ENCODE results near the gene TBPL1.
"Not testable (repeated sequence)": the region's sequence is repeated elsewhere in the genome, so short reads cannot be mapped to it uniquely, and the experiment has no call there.

The TBPL1 gene

GRCh38 chr6:133953634-133954415 is 801 bp downstream of the TBPL1 start:
- no peak for DNase-seq

DNA sequence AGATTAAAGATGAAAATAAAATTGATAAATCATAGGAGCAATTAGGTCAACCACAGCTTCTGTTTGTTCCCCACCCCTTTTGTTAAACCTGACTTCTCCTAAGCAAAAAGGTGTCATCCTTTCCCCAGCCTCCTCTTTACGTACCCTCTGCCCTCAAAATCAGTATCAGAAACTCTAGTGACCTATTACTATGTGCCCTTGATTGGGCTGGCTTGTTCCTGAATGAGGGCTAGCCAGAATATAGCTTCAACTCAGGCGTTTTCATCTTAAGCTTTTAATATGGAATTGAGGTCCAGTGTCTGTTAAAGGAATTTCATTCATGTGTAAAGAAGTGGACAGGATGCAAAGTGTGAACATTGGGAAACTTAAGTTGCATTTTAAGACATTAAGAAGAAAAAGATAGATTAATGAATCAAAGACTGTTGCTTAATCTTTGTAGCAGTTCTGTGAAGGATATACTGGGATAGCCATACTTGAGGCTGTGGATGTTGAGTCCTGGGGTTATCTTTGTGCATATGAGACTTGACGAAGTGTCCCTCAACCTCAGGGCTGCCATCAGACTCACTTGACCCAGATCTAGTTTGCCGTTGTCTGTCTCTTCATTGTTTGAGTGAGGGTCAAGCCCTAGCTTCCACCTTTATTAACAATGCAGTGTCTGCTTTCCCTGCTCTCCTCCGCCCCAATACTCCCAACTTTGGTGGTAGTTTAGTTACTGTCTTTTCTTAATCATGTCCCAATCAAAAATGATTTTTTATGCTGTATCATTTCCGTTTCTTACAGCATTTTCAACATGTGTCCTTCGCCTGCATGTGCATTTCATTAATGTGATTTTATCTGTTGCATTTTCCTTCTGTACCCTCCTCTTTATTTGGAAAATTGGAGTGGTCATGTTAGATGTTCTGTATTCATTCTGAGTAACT is 1.9 kb downstream of the TBPL1 start:
- DNase-seq = no peak

GRCh38 chr6:133955582-133956415 is 2.8 kb downstream of the TBPL1 start:
- DNase-seq = no peak

DNA sequence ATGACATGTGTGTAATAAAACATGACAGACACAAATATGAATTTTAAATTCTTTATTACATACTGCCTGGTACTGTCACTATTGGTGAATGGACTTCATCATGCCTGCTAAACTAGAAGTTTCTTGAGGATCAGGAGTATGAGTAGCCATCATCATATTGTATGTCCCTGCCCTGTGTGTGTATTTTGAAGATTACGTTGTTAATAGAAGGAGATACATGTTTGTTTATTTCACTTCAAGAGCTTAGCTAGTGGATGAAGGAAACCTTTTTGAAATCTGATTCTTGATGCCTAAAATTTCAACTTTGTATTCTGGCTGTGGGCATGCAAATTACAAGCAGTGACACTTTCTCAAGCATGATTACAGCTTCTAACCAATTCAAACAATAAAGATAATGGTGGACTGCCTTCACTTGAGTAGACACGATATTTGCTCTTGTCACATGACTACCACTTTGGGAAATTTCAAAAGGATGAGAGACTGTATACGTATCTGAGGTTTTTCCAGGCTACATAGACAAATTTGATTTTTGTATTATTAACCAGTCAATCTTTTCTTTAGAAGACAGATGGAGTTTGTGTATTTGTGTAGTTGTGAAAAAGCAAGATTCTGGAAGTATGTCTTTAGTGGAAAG is 3.5 kb downstream of the TBPL1 start:
- DNase-seq = no peak

DNA sequence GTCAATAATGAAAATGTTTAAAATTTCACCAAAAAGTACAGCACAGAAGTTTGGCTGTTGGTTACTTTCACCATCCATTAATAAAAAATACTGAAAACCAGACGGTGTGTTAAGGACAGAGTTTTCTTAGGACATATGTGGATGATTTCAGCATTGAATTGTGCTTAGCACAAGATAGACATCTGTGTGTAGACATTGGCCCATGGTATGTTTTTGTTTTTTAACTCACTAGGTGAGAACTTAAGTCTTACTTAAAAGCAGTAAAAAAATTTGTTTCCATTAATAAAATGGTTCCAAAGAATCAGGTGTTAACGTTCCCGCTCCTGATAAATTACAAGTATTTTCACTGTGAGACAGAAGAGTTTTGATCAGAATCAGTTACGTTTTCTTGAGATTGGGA is 4.2 kb downstream of the TBPL1 start:
- DNase-seq = no peak

DNA sequence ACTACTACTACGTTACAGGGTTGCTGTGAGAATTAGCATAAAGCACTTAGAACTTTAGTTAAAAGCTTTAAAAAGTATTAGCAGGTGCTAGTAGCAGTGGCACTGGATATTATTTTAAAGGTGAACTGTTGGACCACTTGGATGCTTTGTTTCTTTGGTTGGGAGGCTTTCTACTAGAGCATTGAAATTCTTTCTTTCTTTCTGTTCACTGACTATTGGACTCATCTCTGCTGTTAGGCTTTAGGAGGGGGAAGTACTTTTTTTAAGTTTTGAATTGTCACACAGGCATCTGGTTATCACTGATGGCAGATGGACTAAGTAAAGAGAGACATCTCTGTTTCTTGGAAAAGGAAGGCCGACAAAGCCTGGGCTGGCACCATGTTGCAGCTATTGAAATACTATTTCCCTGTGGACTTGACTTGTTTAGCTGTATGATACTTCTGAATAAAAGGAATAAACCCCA is 4.8 kb downstream of the TBPL1 start:
- peak; percentile 36 for DNase-seq

GRCh38 chr6:133958791-133959190 is 5.8 kb downstream of the TBPL1 start:
- DNase-seq = no peak

DNA sequence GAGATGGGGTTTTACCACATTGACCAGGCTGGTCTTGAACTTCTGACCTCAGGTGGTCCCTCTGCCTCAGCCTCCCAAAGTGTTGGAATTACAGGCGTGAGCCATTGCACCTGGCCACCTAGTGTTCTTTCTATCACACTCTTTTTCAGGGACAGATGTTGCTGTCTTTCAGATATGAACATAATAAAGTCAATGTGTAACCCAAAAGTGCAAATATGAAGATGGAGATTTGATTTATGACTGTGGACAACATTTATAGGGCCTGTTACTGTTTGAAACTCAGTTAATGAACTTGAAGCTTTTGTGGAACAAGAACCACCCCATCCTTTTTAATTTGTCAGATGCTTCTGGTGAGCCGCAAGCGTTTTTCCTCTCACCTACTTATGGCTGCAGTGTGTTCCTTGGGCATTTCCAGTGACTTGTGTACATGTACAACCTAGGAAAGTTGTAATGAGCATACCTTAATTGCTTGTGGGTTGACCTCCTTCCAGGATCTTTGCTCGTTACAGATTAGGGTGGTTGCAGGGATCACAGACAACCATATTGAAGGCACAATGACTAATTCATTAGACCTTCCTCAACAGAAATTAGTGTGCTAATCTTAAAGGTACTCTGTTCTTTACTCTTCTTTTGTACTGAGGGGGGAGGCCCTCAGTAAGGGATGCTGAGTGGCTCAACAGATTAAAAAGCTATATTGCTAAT is 6.8 kb downstream of the TBPL1 start:
- no peak for DNase-seq

DNA sequence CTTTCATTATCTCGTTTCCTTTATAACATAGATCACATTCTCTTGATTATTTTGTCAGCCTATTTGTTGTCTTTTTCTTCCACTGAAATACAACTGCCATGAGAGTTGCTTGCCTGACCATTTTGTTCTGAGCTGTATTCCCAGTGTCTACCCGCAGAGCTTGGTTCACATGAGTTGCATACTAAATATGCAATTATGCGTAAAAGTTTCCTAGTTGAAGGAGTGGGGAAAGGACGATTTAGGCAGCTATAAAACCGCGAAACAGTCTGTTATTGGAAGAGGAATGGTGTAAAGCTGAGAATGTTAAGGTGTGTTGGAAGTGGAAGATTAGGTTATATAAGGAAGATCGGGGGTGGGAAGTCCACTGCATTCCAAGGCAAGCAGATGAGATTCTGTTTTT is 8.8 kb downstream of the TBPL1 start:
- no peak for DNase-seq

- no peak for DNase-seq
Observed at GRCh38 chr6:133964052-133964451, 11.0 kb downstream of the TBPL1 start.

DNA sequence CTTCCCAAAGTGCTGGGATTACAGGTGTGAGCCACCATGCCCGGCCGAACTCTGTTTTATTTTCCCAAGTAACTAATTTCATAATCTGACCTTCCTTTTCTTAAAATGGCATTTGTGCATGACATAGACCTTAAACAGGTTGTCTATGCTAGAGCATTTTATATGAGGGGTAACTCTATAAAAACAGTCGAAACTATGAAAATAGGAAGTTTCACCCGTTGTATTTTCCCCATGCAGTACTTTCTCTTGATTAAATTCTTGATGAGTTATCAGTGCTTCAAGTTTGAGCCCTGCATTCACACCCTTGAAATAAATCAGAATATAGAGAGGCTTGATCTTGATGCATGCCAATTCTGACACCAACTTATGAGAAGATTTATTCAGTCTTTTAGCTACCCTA is 11.7 kb downstream of the TBPL1 start:
- no peak for DNase-seq

DNA sequence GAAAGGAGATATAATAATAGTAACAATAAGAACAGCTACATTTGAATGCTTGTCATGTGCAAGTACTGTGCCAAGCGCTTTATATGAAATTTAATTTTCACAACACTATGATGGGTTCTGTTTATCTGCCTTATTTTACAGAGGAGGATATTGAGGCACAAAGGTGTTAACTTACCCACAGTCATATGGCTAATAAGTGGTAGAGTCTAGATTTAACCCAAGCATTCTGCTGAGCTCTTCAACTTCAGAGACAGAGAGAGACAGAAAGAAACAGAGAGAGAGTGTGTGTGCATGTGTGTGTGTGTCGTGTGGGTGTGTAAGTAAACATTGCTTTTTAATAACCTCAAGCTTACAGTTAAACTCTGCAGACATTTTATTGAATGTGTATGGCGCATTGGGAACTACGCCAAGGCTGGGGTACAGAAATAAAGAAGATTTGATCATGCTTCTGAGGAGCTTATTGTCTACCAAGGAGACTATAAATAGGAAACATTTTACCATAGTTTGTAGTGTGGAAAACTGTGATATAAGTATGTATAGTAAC is 12.9 kb downstream of the TBPL1 start:
- no peak for DNase-seq

- no peak for DNase-seq
Observed at GRCh38 chr6:133966654-133967329, 13.8 kb downstream of the TBPL1 start.

DNA sequence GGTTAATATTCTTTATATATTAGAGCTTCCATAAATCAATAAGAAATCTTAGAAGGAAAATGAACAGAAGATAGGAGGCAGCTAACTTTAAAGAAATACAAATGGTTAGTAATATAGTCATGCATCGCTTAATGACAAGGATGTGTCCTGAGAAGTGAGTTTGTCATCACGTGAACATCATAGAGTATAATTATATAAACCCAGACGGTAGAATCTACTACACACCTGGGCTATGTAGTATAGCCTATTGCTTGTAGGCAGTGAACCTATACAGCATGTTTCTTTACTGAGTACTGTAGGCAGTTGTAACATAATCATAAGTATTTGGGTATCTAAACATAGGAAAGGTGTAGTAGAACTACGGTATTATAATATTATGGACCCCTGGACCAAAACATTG is 14.3 kb downstream of the TBPL1 start:
- no peak for DNase-seq

- not testable (repeated sequence) for DNase-seq
Observed at GRCh38 chr6:133967835-133968234, 14.8 kb downstream of the TBPL1 start.

DNA sequence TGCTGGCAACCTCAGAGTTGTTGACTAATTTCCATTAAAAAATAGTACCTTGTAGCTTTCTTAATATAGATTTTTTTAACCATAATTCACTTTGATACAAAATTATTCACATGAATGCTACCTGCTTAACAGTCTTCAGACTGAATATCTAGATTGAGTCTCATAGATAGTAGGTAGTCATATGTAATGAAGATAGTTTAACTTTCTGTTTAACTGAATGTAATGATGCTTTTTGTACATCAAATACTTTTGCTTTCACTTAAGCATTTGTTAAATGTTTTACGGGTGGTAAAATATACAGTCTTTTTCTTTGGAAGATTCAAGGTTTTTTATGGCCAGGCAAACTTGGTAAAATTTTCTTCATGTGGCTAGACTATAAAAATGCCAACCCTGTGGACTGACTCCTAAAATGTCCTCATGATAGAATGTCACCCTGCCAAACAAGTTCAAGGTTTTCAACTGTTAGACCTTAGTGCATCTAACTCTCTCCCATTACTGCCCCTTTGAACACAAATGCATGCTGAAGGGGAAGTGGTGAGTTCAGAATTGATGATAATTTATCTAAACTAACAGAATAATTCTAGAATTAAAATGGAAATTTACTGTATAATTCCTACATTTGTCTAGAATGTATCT is 16.4 kb downstream of the TBPL1 start:
- DNase-seq = no peak

DNA sequence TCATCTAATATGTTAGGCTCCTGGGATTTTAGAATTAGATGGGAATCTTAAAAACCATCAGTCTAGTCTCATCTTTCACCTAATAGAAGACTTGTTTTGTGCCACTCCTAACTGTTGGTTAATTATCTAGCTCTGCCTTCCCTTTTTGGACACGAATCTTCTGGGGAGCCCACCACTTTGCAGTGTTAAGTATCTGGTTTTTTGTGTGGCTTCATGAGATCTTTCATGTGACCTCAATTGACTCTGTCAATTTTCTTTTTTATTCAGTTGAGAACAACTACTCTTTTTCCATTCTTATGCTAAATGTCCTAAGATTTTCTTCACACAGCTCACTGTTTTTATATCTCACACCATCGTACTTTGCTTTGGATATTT is 16.9 kb downstream of the TBPL1 start:
- no peak for DNase-seq

DNA sequence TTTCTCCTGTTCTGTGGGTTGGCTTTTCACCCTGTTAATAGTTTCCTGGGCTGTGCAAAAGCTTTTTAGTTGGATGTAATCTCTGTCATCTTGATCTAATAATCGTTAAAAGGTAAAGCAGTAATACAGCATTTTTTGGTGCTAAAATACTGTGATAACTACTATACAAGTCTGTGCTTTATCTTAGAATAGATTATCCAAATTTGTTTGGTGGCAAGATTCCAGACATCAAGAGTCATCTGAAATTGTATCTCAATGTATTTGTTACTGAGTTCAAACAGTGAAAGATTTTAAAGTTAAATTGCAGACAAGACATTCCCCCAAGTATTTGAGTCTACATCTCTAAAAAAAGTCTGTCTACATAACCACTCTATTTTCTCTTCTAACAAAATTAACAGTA is 18.8 kb downstream of the TBPL1 start:
- no peak for DNase-seq

DNA sequence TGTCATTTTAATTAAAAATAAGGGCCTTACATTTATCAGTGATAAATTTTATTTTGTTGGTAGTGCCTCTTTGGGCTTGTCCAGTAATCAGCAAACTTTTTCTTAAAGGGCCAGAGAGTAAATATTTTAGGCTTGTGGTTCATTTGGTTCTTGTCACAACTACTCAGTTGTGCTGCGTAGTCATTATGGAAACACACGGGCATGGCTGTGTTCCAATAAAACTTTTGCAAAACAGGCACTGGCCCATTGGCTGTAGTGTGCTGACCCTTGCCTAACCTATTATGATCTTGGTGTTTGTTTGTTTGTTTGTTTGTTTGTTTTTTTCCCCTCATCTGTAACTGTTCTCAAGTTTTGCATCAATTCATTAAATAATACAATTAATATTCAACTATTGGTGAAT is 19.4 kb downstream of the TBPL1 start:
- DNase-seq = no peak

DNA sequence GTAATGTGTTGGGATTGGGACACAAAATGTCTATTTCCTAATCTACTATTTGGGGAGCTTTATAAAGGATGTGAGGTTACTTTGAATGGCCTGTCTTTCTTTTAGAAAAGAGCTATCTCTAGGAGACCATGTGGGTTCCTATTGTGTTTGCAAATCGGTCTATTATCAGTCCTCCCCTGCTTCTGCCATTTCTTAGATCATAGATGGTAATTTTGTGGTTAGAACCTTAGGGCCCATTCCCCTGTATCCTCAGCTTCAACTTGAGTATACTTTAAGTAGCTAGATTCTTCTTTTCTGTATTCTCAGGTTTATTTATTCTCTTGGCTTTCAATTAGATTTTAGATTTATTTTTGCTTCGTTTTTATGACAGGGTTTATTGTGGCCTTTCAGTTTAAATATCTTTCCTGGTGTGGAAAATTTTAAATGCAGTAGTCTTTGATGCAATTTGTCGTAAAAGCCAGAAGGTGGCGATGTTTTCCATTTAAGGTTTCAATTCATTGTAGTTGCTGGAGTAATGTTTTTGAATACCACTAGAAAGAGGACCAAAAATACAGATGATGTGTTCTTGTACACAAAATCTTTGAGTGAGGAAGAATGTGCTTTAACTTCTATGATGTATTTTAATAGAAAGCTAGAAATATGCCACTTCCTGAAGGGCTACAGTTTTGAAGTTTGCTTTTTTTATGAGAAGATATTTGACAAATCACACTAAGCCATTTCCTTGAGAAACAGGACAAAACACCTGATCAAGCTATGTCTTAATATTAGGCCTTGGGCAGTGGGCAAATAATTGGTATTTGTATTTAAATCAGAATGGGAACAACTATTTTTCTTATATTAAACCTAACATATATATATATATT is 20.3 kb downstream of the TBPL1 start:
- DNase-seq = peak; percentile 6
